Measurements from ENCODE around the gene ADAMTSL1. TPM values are rescaled to one million over a fixed set of nuclear protein-coding genes. Genes with fewer than 3 reads are reported as not detected.

ADAMTSL1 gene
- total and polyA plus RNA-seq, 2 experiments from 2014 or later, result 2.3 to 5.0 TPM

- H3K27ac ChIP-seq (ENCODE audit: low read depth), result no peak overlapping the region
- no peak overlapping the region for H3K4me3 Mint-ChIP-seq
- H3K27me3 ChIP-seq (ENCODE audit: insufficient read depth), result no peaks in the 10 kb centered on the region
- no peaks in the 10 kb centered on the region for H3K9me2 ChIP-seq (ENCODE audit: insufficient read depth)
- H3K36me3 Mint-ChIP-seq (ENCODE audit: low read depth), result peaks cover 2% of the 10 kb centered on the region; the same call in 2 of the 3 replicates
- H3K4me1 Mint-ChIP-seq, result no peaks in the 10 kb centered on the region
- no peaks in the 10 kb centered on the region for H3K79me2 ChIP-seq (replicated peaks; ENCODE audit: insufficient read depth)
- H4K20me1 ChIP-seq (replicated peaks; ENCODE audit: insufficient read depth), result no peaks in the 10 kb centered on the region
- DNase-seq (ENCODE audit: low spot score) (no peak), ATAC-seq (peak; percentile 54; the same call in 2 of the 3 replicates)
- H3K36me3 ChIP-seq (ENCODE audit: insufficient read depth), result peaks cover 6% of the 10 kb centered on the region; the same call in 1 of the 2 replicates
- no peak overlapping the region for H3K27ac Mint-ChIP-seq
- no peak overlapping the region for H3K4me2 ChIP-seq
- H2AFZ ChIP-seq, result no peak overlapping the region; the same call in 1 of the 2 replicates
- H3K4me3 ChIP-seq, result no peak overlapping the region
- no peaks in the 10 kb centered on the region for H3K27me3 Mint-ChIP-seq (ENCODE audit: insufficient read depth, low read depth, poor library complexity)
- TF ChIP-seq CTCF (conservative IDR thresholded peaks at IDR 0.05; ENCODE audit: low read depth in 2 of 2) (0 out of 4 replicates have a peak, but pooled peaks have one; percentile 4 to 8), REST (IDR thresholded peaks at IDR 0.05; ENCODE audit: unreplicated experiment) (no peak)
- H3K9me3 Mint-ChIP-seq, result peaks cover 3% of the 10 kb centered on the region
- no peaks in the 10 kb centered on the region for H3K4me1 ChIP-seq (ENCODE audit: insufficient read depth)
- no peaks in the 10 kb centered on the region for H3F3A ChIP-seq (replicated peaks; ENCODE audit: low read depth)
Observed at GRCh38 chr9:18849890-18850677, 376.1 kb downstream of the ADAMTSL1 start.

GRCh38 chr9:18851069-18851795, 377.3 kb downstream of the ADAMTSL1 start:
- no peaks in the 10 kb centered on the region for H3K4me1 Mint-ChIP-seq
- H3K36me3 Mint-ChIP-seq (ENCODE audit: low read depth), result no peaks in the 10 kb centered on the region
- Histone ChIP-seq H3K4me2 (no peak overlapping the region), H2AFZ (no peak overlapping the region), H3F3A (replicated peaks; ENCODE audit: low read depth) (no peaks in the 10 kb centered on the region), H3K79me2 (replicated peaks; ENCODE audit: insufficient read depth) (no peaks in the 10 kb centered on the region), H3K9me2 (ENCODE audit: insufficient read depth) (no peaks in the 10 kb centered on the region), H3K36me3 (ENCODE audit: insufficient read depth) (no peaks in the 10 kb centered on the region), H3K4me3 (no peak overlapping the region), H3K27ac (ENCODE audit: low read depth) (no peak overlapping the region), H3K4me1 (ENCODE audit: insufficient read depth) (no peaks in the 10 kb centered on the region), H4K20me1 (replicated peaks; ENCODE audit: insufficient read depth) (no peaks in the 10 kb centered on the region), H3K27me3 (ENCODE audit: insufficient read depth) (no peaks in the 10 kb centered on the region)
- ATAC-seq (no peak), DNase-seq (ENCODE audit: low spot score) (no peak)
- no peak overlapping the region for H3K27ac Mint-ChIP-seq
- no peaks in the 10 kb centered on the region for H3K27me3 Mint-ChIP-seq (ENCODE audit: insufficient read depth, low read depth, poor library complexity)
- no peak overlapping the region for H3K4me3 Mint-ChIP-seq
- H3K9me3 Mint-ChIP-seq, result no peaks in the 10 kb centered on the region
- TF ChIP-seq REST (IDR thresholded peaks at IDR 0.05; ENCODE audit: unreplicated experiment) (no peak), CREB1 (CRISPR knock-in tag; IDR thresholded peaks at IDR 0.05; ENCODE audit: low read depth) (no peak)
